NT2/D1 (cell line): ENCODE data around the gene XRCC4.

Experiments
- SUZ12 ChIP-seq: IDR thresholded peaks from 2 replicates; pipeline ENCODE4 v1.6.1; 2011; ENCODE audit not compliant: insufficient read length, insufficient read depth; ENCODE audit errors: extremely low read depth
- YY1 ChIP-seq: IDR thresholded peaks from 2 replicates; pipeline ENCODE4 v1.6.1; 2011; ENCODE audit not compliant: insufficient read length, insufficient read depth
- ZNF274 ChIP-seq: IDR thresholded peaks from 2 replicates; pipeline ENCODE4 v1.6.1; 2011; ENCODE audit warnings: mild to moderate bottlenecking, low read depth, low read length

GRCh38 chr5:83220331-83220730 is 143.0 kb downstream of the XRCC4 start:
- TF ChIP-seq ZNF274 (no peak), YY1 (no peak), SUZ12 (no peak)
